Epithelial cell of esophagus (primary cell): ENCODE measurements around the gene ETFBKMT.

Experiments used
- DNase-seq: peaks from one replicate; pipeline ENCODE4 v3.0.0; 2010; ENCODE audit warnings: low read depth
- H3K4me3 ChIP-seq: 2 replicates; pipeline ENCODE4 v1.5.1; 2011; ENCODE audit warnings: mild to moderate bottlenecking, low read length, control low read depth
- TF ChIP-seq, protein P1 (sequence below): IDR thresholded peaks from 2 replicates; pipeline ENCODE4 v1.5.1; 2011; ENCODE audit warnings: low read depth, mild to moderate bottlenecking, low read length, control low read depth, inconsistent platforms; ENCODE audit not compliant: insufficient read depth; ENCODE audit errors: missing control alignments

The ETFBKMT gene

DNA sequence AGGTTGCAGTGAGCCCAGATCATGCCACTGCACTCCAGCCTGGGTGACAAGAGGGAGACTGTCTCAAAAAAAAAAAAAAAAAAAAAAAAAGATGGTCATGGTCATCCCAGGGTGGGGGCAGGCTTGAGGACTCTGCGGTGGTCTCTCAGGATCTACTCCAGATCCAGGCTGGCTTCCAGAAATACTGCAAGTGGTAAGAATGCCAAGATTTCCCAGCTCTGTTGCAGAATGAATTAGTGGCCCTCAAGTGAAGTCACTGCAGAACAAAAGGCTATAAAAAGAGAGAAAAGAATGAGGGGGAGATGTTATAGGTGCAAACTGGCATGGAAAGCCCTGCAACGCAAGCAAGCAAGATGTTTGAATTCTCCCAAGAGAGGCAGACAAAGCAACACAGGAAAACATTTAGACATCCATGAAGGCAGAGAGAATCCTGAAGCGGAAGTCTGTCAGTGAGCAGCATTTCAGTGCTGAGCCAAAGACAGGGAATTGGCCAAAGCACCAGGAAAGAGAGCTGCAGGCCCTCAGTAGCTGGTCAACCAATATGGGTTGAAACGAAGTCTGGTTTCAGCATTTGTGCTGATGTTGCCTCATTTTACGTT lies 31.9 kb upstream of the ETFBKMT start:
- TF ChIP-seq, protein P1, sequence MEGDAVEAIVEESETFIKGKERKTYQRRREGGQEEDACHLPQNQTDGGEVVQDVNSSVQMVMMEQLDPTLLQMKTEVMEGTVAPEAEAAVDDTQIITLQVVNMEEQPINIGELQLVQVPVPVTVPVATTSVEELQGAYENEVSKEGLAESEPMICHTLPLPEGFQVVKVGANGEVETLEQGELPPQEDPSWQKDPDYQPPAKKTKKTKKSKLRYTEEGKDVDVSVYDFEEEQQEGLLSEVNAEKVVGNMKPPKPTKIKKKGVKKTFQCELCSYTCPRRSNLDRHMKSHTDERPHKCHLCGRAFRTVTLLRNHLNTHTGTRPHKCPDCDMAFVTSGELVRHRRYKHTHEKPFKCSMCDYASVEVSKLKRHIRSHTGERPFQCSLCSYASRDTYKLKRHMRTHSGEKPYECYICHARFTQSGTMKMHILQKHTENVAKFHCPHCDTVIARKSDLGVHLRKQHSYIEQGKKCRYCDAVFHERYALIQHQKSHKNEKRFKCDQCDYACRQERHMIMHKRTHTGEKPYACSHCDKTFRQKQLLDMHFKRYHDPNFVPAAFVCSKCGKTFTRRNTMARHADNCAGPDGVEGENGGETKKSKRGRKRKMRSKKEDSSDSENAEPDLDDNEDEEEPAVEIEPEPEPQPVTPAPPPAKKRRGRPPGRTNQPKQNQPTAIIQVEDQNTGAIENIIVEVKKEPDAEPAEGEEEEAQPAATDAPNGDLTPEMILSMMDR: no peak
- H3K4me3 ChIP-seq: no peak overlapping the region

DNA sequence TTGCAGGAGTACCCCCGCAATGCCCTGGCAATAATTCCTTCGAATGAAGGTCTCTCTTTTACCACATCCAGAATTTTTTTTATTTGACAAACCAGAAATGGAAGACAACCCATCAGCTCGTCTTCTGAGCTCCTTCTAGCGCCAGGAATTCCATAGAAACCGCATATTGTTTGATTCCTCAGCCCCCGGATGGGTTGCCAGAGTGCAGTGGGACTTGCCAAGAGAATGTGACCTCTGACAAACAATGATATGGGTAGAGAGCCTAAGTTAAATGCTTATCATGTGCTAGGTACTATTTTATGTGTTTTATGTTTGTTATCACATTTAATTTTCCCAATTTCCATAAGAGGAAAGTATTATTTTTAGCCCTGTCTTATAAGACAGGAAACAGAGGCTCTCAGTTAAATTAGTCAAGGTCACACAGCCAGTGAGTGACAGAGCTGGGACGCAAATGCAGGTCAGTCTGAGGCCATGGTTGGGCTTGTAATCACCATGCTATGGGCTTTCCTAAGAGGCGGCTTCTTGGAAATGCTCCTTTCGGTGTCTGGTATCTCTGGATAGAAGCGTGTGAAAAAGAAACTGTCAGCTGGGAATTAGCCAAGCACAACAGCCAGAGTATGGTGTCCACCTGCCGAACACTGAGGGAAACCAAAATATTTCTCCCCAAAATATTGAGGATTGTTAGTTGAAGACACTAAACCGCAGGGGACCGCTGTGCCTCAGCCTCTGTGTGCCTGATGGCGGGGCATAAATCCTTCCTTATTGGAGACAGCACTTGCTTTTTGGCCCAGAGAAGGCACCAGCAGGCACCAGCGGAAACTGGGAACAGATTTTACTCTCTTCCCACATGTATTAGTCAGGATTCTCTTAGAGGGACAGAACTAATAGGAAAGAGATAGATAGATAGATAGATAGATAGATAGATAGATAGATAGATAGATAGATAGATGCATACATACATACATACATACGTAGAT lies 29.4 kb upstream of the ETFBKMT start:
- TF ChIP-seq, protein P1: no peak
- no peak overlapping the region for H3K4me3 ChIP-seq
- no peak for DNase-seq

More for the DNA sequence above, 31.9 kb upstream of the ETFBKMT start:
- DNase-seq: no peak

DNA sequence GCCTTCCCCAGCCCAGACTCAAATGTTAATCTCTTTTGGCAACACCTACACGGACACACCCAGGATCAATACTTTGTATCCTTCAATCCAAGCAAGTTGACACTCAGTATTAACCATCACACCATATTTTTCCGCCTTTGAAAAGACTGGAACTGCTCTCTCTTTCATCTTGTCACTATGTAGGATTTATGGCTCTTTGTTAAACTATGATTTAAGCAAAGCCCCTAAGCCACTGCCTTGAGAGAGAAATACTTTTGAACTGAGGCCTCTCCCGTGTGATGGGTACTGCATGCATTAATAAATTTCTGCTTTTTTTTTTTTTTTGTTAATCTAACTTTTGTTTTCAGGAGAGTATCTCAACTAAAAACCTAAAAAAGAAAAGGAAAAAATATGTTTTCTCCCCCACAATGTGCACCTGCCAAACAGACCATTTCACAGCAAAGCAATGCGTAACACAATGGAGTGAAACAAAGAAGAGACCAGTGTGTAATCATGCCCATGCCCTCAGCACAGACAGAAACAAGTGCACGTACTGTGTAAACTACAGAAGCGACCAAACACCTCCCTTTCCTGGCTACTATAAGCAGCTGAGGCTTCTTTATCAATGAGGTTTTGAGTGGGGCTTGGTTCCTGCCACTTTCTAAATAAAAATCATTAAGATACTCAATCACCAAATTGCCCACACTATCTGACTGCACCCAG lies 28.3 kb upstream of the ETFBKMT start:
- no peak for DNase-seq
- TF ChIP-seq, protein P1: no peak
- no peak overlapping the region for H3K4me3 ChIP-seq

DNA sequence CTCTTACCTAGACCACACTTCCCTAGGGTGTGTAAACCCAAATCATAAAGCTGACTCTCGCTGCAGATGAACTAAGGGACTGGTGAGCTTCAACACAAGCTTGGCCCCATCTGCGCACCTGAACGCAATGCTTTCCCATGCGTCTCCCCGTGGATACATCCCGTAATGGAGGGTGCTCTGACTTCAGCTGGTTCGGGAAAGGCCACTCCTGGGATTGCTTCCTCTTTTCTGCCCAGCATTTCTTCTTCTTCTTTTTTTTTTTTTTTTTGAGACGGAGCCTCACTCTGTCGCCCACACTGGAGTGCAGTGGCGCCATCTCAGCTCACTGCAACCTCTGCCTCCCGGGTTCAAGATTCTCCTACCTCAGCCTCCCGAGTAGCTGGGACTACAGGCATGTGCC lies 27.7 kb upstream of the ETFBKMT start:
- no peak for DNase-seq
- no peak overlapping the region for H3K4me3 ChIP-seq
- TF ChIP-seq, protein P1: no peak

DNA sequence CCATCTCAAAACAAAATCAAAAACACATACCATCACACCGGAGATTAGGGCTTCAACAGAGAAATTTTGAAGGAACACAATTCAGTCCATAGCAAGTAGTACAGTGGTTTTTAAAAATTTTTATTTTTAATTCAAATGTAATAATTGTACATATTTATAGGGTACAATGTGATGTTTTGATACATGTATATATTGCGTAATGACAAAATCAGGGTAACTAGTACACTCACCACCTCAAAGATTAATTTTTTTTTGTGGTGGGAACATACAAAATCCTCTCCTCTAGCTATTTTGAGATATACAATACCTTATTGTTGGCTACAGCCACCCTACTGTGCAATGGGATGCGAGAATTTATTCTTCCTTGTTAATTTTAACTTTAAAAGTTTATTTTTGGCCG lies 26.0 kb upstream of the ETFBKMT start:
- TF ChIP-seq, protein P1: no peak
- no peak for DNase-seq
- no peak overlapping the region for H3K4me3 ChIP-seq

DNA sequence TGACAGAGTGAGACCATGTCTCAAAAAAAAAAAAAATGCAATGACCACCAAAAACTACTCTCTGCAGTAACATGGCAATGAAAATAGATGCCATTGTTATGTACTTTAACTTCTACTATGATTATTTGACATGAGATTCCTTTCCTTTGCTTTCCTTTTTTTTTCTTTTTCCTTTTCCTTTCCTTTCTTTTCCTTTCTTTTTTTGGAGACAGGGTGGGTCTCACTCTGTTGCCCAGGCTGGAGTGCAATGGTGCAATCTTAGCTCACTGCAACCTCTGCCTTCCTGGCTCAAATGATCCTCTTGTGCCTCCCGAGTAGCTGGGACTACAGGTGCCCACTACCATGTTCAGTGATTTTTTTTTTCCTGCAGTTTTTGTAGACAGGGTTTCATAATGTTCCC lies 24.9 kb upstream of the ETFBKMT start:
- TF ChIP-seq, protein P1: no peak
- no peak for DNase-seq
- no peak overlapping the region for H3K4me3 ChIP-seq
